T-helper 9 cell (primary cell): ENCODE results near the gene PLN.

ENCODE experiments used
- DNase-seq: peaks from one replicate; pipeline ENCODE4 v3.0.0-alpha.2; 2020
- total RNA-seq, 2 donors: gene quantifications; one replicate each; lab custom pipeline; 2026; lab: John Stamatoyannopoulos, UW

PLN gene
- 0 to 0.14 reads per million in 2 donors for total RNA-seq

GRCh38 chr6:118548136-118548535 is at the start of gene PLN:
PLN (plus strand) TSS chr6:118548296; CDS start chr6:118558922, 10,626 bp downstream.
- no peak for DNase-seq

GRCh38 chr6:118500130-118501015 is 47.7 kb upstream of the PLN start:
- no peak for DNase-seq

- no peak for DNase-seq
Measured at GRCh38 chr6:118501099-118501498, 47.0 kb upstream of the PLN start.

- no peak for DNase-seq
Measured at GRCh38 chr6:118501765-118502164, 46.3 kb upstream of the PLN start.

GRCh38 chr6:118502169-118502568 is 45.9 kb upstream of the PLN start:
- no peak for DNase-seq

- DNase-seq = no peak
Measured at GRCh38 chr6:118504611-118505010, 43.5 kb upstream of the PLN start.

GRCh38 chr6:118505656-118506055 is 42.4 kb upstream of the PLN start:
- DNase-seq = no peak

GRCh38 chr6:118506071-118506638 is 41.9 kb upstream of the PLN start:
- no peak for DNase-seq

GRCh38 chr6:118507636-118508035 is 40.5 kb upstream of the PLN start:
- no peak for DNase-seq

- no peak for DNase-seq
Measured at GRCh38 chr6:118509009-118509617, 39.0 kb upstream of the PLN start.

- DNase-seq = no peak
Measured at GRCh38 chr6:118511930-118512715, 36.0 kb upstream of the PLN start.

- no peak for DNase-seq
Measured at GRCh38 chr6:118514689-118515088, 33.4 kb upstream of the PLN start.

GRCh38 chr6:118522422-118522821 is 25.7 kb upstream of the PLN start:
- no peak for DNase-seq

- no peak for DNase-seq
Measured at GRCh38 chr6:118523216-118523615, 24.9 kb upstream of the PLN start.

GRCh38 chr6:118524686-118525085 is 23.4 kb upstream of the PLN start:
- DNase-seq = no peak

- no peak for DNase-seq
Measured at GRCh38 chr6:118525913-118526780, 21.9 kb upstream of the PLN start.

GRCh38 chr6:118528129-118528528 is 20.0 kb upstream of the PLN start:
- DNase-seq = no peak

- no peak for DNase-seq
Measured at GRCh38 chr6:118529756-118530155, 18.3 kb upstream of the PLN start.

GRCh38 chr6:118530942-118531341 is 17.2 kb upstream of the PLN start:
- DNase-seq = no peak

GRCh38 chr6:118535176-118535844 is 12.8 kb upstream of the PLN start:
- no peak for DNase-seq

GRCh38 chr6:118536478-118536877 is 11.6 kb upstream of the PLN start:
- DNase-seq = no peak
